Right renal pelvis (tissue), 4 donors: ENCODE results near the gene POU2AF1. TPM values are rescaled to one million over a fixed set of nuclear protein-coding genes. Genes with fewer than 3 reads are reported as not detected.

ENCODE experiments used
- DNase-seq, 4 donors: peaks; one replicate each; pipeline ENCODE4 v3.0.0-alpha.2; 2013; ENCODE audit warnings: low read depth in 4 of 4, low spot score in 3 of 4, missing footprints in 1 of 4
- polyA plus RNA-seq, 4 donors: library from polyadenylated mRNA; unstranded; fragments of 120-200 nt; gene quantifications; one replicate each; pipeline ENCODE4 v1.2.1, GENCODE V29; 2013; ENCODE audit not compliant: insufficient read length in 4 of 4

POU2AF1 gene
- polyA plus RNA-seq, 4 donors, result 0.58 to 1.0 (median 0.60) TPM

DNA sequence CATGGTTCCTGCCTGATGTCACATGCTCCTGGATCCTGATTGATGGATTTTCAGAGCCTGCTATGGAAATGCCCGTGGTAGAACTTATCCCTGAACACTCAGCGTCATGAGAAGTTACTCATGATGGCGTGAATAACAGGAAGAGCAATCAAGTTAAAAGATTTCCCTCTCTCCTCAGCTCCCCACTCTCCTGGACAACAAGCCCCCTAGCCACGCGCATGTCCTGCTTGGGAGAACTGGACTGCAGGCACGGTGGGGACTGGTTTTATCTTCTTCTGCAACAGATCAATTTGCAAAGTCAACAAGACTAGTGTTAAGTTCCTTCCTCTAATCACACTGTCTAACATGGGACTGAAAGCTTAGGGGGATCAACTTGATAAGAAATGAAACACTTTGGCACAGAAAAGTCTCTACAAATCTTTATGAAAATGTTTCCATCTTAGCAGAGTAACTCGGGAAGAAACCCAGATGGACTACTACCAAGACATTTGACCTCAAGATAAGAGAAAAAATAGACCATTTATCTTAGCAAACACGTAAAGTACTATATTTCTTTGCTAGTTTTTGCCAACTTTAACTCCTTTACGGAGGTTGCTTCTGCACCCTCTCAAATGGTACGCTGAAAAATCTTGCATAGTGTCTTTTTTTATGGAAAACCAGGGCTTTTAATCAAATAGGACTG, 27.6 kb downstream of the POU2AF1 start:
- DNase-seq, result no peak

DNA sequence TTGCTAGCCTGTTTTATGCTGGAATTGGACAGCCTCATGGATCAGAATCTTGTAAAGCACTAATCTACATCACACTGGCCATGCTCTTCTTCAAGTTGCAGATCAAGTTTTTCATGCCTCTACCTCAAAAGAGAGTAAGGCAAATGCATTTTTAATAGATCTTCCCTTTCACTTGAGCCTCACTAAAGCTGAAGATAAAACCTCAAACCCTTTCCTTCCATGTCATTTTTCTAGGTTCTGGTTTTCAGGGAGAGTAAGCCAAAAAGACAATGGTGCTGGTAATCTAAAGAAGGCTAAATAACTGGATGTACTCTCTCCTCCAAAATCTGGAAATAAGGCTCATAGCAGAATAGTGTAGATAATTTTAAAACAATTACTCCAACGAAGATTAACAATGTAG, 28.3 kb downstream of the POU2AF1 start:
- DNase-seq, result no peak

- no peak for DNase-seq
These were observed 29.8 kb downstream of the POU2AF1 start for GRCh38 chr11:111349191-111349695.

- no peak for DNase-seq
These were observed 30.9 kb downstream of the POU2AF1 start for GRCh38 chr11:111348147-111348546.

DNA sequence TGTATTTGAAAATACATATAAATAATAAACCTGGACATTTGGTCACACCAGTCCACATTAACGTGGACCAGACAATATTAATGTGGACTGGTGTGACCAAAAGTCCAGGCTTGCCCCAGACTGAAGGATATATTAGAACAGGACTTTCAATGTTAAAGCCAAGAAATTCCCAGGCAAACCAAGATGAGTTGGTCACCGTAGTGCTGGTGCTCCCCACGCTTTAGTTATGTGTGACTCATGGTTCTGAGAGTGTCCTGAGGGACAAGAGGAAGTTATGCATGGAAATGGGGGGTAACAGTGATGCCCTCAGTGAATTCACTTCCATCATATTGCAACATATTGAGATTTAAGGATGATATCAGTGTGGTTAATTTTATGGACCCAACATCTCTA, 31.4 kb downstream of the POU2AF1 start:
- no peak for DNase-seq

GRCh38 chr11:111347002-111347722, 31.9 kb downstream of the POU2AF1 start:
- no peak for DNase-seq

DNA sequence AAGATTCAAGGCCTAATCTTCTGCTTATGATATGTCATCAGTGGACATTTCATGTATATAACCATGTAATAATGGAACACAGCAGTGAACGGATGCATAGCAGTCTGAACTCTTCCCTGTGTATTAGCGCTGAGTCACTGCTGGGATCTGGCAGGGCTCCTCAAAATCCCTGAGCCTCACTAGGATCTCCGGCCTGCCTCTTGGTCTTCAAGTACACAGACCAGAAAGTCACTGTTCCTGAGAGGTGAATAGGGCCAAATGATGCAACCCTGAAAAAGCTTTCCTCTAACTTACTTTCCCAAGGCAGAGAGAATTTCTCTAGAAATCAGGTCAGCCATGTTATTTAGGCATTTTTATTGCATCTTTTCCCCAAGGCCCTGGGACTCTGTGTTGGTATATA, 35.0 kb downstream of the POU2AF1 start:
- no peak for DNase-seq

DNA sequence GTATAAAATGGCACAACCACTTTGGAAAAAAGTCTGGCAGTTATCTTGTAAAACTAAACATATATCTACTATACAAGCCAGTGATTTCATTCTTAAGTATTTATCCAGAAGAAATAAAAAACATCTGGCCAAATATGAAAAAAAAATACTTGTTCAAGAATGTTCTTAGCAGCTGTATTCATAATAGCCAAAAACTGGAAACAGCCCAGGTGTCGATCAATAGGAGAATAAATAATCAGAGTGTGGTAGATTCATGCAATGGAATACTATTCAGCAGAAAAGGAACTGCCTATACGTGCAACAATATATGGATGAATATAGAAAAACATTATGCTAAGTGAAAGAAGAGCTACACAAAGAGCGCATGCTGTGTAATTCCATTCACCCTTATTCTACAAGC, 36.7 kb downstream of the POU2AF1 start:
- no peak for DNase-seq

GRCh38 chr11:111339758-111340388, 39.2 kb downstream of the POU2AF1 start:
- DNase-seq, result no peak

DNA sequence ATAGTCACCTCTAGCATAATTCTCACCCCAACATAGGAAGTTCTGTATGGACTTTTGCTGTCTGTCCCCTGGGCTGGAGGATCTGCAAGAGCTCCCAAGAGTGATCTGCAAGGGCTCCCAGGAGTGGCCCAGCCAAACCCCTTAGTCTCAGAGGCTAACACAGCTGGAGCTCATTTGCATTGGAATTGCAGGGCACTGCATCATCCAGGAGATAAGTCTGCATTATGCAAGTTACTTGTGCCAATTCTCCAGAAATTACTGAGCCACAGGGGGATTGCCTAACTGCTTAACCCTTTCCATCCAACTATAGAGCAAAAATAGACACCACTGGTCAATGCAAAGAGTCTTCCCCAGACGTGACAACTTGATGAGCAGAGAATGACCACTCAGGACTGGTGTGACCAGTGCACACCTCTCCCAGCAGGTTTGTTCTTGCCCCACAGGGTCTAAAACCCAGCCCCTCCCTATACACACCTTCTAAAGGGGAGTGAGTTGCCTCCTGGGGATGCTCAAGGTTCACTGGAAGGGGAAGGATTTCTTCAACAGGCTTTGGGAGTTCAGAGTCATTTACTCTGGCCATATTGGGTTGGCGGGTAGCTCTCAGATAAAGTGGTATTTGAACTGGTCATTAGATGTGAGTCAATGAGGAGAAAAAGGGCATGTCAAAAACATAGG, 42.4 kb downstream of the POU2AF1 start:
- DNase-seq, result no peak

- DNase-seq, result no peak
These were observed 43.0 kb downstream of the POU2AF1 start for GRCh38 chr11:111336062-111336461.

DNA sequence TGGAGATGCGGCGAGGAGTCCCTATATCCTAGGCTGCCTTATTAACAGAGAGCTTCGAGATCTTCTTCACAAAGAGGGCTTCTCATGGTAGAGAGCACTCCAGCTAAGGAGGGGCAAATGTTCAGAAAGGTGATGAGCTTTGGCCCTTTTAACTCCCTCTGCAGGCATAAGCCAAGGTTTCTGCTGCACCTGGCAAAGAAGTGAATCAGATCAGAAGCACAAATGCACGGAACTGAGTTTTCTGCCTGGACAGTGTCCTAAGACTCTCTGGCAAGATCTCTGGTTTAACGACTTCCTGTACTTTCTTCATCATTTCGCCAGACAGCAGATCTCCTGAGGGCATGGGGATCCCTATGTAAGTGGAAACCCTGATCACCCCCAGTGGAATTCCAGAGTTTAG, 43.5 kb downstream of the POU2AF1 start:
- no peak for DNase-seq

- DNase-seq, result no peak
These were observed 44.3 kb downstream of the POU2AF1 start for GRCh38 chr11:111334532-111335502.

DNA sequence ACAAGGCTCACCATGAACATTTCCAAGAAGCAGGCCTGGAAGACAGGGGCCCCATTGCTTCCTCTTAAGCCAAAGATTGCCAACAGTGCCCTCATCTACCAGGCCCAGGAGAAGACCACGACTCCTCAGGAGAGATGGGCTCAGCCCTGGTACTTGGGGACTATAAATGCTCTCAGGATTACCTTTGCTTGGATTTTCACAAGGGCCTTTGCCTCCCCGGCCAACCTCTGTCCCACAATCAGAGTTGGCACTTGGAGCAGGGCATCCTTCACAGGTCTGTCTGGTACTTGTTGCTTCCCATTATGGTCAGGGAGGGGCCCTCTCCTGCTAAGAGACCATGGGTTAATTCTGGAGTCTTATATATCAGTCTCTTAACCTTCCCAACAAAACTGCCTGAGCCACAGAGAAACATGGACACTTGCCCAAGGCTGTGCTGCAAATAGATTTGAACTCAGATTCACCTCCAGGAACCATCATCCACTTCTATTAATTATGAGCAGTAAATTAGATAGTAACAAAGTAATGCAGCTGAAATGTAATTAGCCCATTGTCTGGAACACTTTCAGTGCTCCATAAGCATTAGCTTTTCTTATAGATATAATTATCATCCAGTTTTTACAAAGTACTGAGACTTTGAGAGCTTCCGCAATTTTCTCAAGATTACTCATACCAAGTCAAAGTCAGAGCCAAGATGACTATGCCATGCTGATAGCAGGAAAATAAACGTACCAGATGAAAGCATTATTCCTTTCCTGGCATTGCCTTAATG, 47.2 kb downstream of the POU2AF1 start:
- no peak for DNase-seq

GRCh38 chr11:111330234-111330893, 48.7 kb downstream of the POU2AF1 start:
- no peak for DNase-seq

DNA sequence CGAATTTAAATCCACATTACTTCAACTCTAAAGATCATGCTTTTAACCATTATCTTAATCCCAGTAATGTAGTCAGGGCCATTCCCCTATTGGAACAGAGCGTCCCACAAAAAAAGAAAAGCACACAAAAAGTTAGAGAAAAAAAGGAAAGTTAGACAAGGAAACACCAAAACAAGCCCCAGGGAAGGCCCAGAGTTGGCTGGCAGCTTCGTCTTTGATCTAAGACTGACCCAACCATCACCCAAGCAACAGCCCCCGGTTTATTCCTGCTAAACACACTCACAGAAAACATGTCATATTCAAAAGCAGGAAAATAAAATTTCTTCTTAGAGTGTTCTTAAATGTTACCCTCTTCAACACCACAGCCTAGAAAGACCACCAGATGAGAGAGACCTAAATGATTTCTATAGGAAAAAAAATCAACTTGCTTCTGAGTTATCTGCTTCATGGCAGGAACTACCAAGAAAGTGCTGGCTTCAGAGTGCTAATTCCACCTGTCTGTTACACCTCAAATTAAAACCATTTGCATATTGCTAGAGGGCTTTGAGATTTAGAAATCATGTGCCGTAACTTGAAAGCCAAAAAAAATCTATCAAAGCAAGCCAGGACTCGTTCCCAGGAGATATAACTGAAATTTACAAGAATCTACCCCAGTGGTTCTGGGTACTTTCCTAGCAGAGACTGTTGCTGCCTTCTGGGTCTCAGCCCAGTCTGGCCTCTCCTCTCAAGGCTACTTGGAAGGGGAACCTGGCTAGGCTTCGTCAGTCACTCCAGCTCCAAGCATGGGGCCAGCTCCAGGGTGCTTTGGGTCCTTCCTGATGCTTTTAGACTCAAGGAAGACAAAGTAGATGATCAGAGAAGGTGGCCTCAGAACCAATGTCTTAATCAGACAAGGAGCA, 49.5 kb downstream of the POU2AF1 start:
- DNase-seq, result no peak

- DNase-seq, result no peak
These were observed 51.0 kb downstream of the POU2AF1 start for GRCh38 chr11:111327908-111328624.
